Measurements from ENCODE around the gene FOXF2.

FOXF2 gene

DNA sequence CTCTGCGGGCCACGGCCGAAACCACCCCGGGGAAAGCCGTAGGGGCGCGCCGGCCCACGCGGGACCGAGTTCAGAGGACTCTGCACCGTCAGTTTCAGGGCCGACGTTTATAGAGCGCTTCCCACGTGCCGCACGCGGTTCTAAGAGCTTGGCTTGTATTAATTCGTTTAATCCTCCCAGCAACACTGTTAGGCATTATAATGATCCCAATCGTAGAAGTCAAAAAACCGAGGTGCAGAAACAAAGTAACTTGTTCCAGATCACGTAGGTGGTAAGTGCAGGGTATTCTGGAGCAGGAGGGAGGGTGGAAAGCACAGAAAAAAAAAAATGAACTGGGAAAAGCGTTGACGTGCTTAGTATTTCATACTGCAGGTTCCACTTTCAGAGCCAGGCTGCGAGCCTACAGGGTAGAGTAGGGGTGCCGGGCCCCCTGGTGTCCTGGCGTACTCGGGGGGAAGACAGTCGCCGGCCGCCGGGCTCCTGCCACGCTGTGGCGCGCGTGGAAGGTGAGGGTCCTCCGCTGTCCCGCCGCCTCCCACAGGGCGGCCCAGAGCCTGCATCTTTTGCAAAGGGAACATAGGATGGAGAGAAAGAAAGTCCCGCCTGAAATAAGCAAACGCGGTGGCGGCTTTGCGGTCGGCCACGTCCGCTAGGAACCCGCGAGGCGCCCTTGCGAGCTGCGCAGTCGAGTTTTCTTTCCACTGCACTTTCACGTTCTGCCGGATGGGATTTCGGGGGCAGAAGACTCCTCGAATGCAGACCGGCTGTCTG, 10.2 kb upstream of the FOXF2 start:
- no peak for DNase-seq

- no peak for DNase-seq
Measured at GRCh38 chr6:1379788-1380147, 9.6 kb upstream of the FOXF2 start.

DNA sequence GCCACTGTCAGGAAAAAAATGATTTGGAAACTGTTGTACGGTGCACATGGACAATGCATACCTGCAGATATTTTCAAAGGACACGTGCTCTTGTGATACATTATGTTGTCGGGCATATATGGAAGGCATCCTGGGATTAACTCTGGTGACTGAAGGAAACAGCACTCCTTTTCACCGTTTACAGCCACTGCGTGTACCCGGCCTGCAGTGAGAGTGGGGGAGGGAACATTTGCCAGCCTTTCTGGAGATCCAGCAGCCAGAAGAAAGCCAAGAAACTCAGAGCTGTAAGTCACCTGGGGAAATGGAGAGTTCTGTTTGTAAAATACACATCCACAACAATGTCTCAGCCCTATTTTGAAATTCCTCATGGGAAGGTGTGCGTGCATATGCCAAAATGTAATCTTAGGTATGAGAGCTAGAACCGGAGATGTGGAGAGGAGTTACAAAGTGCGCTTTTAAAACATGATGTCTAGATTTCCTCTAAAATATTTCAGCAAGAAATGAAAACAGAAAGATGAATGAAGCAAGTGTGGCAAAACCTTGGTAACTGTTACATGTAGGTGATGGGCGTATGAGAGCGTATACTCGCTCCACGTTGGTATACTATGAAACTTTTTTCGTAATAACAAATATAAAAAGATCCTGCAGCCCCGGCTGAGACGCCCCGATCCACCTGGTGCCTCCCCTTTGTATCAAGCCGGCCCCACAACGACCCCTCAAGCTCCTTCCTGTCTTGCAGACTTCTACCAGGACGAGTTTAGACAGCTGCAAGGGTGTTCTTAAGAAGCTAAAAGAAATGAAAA, 8.6 kb upstream of the FOXF2 start:
- no peak for DNase-seq

DNA sequence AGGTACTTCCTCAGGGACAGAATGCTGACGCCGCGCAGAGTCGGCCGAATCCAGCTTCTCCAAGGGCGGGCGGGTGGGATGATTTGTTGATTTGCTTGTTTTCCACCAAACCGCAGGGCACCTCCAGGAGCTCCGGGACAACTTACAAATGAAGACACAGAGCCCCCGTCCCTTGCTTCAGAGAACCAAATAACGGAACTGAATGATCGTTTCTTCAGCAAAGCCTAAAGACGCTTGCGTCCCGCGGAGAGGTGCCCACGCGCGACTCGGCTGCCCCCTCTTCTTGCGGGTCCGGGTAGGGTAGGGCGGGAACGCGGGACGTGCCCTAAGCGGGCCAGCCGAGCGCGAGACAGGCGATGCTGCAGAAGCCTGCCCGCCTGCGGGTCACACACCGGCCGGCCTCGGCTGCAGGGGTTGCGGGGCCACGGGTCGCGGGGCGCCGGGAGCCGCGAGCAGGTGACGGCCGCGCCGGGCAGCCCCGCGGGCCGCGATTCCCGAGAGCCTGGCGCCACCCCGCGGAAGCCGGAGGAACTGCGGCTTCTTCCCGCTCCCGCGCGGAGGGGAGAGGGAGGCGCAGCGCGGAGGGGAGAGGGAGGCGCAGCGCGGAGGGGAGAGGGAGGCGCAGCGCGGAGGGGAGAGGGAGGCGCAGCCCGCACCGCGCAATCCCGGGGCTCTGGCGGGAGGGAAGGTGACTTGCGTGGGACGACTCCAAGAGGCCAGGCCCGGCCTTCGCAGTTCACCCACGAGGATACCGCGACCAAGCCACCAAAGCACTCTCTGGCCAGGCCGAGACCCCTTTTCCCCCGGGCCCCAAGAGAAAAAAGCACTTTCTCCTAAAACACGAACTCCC, 7.7 kb upstream of the FOXF2 start:
- peak; percentile 21 to 41 (median 28) for DNase-seq

DNA sequence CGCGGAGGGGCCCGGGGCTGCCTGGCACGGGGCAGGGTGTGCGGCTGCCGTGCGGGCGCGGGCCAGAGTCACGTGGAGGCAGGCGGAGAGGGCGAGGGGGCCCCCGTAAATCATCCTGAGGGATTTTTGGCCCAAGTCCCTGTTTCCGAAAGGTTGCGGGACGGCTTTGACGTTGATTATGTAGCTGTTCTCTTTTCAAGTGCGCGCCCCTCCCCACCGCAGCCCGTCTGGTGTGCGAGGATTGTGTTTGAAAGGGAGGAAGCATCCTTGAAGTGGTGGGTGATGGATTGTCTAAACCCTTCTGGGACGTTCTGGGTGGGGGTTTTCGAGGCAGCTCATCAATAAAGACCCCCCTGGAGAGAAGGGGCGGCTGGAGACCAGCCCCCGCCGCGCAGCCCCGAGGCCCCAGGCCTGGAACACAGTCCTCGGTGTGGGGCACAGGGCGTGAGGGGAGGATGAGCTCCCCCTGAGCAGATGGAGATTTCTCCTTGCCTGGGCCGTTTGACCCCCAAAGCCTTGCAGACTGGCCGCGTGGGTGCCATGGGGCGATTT, 7.0 kb upstream of the FOXF2 start:
- DNase-seq = no peak

DNA sequence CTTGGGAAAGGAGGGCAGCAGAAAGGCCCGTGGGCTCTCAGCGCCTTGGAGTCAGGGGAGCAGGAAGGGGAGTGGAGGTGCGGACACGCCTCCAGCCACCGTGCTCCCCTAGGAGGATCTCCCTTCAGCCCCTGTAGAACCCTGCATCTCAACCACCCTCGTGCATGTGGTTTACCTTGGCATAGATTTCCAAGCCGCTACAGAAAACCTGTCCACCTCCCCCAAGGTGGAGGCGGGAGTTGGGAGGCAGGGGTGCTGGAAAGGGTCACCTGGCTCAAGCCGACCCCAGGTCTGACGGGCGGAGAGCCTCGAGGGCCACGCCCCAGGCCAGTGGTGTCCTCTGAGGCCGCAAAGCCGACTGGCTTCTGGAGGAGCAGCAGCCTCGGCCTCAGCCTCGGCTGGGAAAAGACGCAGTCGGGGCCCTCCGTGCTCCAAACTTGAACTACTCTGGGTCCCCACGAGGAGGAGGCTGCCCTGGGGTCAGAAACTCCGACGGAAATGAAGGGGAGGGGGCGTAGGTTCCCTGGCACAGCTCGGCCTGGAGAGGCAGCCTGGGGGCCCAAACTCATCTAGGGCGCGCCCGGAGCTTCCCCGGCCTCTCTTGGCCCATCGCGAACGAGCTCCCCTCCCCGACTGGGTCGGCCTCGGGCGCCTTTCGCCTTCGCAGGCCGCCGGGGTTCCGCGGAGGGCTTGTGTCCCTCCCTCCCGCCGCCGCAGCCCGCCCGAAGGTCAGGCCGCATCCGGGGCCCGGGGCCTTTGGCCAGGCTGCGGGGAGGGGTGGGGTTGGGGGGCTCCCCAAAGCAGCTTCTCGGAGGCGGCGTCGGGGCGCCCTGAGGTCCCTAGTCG, 6.3 kb upstream of the FOXF2 start:
- no peak for DNase-seq

DNA sequence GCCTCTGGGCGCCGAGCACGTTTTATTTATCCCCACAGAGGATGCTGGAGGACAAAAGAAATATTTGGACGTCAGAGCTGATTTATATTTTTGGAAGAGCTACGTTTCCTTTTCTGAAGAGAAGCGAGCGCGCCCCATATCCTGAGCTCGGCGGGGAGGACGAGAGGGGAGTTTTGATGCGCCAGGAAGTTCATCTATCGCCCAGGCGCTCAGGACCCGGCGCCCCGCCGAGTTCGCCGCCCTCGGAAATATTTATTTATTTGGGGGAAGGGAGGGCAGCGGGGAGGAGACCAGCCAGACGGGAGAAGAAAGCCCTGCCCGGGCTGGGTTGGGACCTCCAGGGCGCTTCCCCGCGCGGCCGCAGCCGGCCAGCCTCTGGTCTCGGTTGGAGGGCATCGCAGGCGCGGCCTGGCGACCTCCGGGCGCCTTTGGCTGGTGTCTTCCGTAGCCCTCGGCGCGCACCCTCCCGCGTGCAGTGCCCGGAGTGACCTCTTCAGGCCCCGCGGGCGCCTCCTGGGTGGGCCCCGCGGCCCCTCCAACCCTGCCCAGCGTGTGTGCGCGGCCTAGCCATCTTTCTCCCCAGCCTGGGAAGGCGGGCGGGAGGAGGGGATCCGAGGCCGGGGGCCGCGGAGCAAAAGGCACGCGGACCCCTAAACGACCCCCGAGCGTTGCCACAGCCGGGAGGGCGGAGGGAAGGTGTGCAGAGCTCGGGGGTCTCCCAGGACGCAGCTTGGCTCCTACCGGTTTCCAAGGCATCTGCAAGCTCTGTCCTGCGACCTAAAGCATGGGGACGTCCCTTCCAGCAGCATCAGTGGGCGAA, 5.4 kb upstream of the FOXF2 start:
- DNase-seq = no peak

DNA sequence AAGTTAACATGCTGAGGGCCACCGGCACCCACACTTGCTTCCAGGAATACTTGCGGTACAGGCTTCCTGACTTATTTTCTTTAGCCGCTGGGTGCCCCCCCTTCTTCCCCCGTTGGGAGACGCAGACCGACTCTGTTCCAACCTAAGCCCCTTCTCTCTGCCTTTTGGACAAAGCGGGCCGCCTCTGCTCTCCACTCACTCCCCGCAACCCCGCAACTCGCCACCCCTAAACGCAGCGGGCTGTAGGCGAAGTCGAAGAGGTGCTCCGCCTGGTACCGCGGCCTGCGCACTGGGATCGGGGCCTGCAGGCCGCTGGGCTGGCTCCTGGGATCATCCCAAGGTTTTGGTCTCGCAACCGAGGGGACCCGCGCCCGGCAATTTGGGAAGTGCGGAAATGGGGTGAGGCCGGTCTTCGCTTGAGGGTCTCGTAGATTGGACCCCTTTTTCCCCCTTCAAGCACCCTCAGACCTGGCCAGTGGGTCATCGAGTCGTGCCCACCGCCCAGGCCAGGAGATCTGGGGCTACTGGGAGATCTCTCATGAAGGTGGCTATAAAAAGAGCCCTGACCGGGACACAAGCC, 4.7 kb upstream of the FOXF2 start:
- no peak for DNase-seq

DNA sequence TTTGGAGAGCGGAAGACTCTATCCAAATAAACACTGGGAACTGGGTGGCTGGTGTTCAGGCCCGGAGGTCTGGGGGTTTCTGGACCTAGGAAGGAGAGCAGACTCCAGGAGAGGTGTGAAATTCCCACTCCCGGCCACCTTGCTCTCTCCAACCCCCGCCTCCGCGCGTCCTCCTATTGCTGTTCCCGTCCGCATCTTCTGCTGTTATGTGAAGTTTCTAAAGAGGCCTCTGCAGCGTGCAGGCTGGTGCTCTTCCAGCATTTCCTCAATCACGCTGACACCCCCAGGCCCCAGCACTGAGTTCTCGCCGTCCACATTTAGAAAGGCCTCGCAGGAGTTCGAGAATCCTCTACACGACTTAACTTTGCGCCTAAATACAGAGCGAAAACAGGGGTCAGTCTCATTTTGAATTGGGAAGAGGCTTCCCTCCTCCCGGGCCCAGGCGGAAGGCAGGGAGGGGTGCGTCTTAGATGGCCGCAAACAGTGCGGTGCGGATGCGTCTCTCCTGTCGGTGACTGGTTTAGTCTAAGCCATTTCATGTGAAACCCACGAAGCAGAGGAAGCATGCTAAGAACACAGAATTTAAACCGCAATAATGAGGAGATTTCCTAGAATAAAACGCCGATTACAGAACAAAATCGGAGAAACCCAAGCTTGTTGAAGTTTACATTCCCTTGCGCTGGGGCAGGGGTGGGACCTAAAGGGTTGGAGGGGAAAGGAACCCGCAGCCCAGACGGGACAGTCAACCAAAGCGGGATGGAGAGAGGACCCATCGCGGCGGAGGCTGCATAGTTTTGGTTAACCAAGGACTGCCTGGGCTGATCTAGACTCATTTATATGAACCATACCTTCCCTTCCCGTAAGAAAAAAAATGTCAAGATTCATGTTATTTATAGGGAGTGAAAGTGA, 4.0 kb upstream of the FOXF2 start:
- DNase-seq = no peak

DNA sequence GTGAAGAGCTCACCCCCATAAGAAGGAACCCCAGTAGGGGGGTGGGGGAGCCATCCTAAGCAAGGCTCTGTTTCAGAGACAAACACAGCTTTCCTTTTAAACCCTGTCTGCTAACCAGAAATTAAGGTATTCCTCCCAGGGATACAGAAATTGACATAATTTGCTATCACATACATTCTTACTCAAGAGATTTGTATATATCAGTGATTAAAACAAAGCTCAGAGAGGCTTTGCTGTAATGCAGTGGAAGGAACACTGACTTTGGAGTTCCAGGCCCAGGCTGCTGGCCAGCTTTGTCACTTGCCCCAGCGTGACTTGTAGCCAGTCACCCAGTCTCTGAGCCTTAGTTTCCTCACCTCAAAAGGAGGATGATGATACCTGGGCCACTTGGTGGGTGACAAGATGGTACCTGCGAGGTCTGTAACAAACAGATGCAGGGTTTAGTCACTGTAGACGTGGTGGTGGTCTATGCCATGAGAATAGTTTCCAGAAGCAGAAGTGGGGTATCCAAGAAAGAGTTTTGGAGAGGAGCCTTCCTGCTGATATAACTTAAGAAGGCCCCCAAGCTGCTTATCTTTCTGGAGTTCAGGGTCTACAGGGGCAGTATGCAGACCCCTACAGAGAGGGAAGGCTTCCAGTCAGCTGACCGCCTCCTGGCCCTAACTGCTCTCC, 3.2 kb upstream of the FOXF2 start:
- no peak for DNase-seq

GRCh38 chr6:1387538-1387875, 1.9 kb upstream of the FOXF2 start:
- DNase-seq = no peak

DNA sequence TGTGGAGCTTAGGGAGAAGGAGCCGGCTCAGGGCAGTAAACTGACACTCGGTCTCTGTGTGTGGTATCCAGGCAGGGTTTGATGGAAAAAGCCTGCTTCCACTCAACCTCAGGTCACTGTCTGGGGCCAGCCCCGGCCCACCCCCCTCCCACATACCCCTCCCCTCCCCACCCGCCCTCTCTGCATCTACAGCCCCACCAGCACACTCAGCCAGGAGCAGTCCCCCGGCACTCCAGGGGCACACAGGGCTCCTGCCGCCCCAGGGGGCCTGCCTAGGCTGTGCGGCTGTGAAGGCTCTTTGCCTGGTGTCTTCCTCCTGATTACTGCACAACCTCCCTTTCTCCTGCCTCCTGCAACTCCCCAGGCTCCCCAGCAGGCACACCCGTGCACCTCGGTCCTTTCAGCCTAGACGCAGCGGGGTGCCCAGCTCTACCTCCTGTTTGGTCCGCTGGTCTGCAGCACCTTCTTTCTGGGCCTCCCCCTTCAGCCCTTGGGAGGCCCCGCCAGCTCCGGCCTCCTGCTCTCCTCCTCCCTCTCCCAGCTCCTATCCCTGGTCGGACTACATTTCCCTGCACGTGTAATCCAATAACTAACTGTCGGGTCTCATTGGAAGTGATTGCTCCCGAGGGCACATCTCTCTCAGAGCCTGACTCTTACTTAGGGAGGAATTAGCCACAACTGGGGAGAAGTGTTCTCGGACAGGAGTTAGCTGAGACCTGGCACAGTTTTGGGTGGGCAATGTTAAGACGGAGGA, 1.3 kb upstream of the FOXF2 start:
- no peak for DNase-seq

GRCh38 chr6:1388630-1389368, 577 bp upstream of the FOXF2 start:
- DNase-seq = no peak

- no peak for DNase-seq
Measured at GRCh38 chr6:1390133-1390945, 963 bp downstream of the FOXF2 start.

GRCh38 chr6:1390946-1391799, 1.8 kb downstream of the FOXF2 start:
- DNase-seq = no peak

DNA sequence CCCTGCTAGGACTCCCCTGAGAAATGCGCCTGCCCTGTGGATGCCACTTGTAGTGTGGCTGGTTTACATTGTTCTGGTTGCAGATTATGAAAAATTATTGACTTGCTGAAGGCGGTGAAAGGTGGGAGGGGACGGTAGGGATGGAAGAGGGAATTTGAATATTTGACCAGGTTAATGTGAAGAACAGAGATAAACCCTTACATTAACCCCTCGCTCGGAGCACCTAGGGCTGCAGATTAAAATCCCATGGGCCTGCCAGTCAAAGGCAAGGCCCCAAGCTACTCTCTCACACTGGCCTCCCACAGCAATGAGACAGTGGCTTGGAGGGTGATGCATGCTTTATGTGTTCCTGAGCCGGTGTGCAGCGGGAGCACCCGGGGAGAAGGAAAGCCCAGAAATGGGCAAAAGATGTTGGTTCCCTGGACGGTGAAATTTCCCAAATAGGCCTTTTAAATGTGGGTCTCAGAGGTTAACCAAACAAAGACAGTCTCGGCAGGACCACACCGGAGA, 2.5 kb downstream of the FOXF2 start:
- DNase-seq = no peak

All from activated naive CD4-positive, alpha-beta T cell (primary cell).